ENCODE results near the gene MT3.

DNA sequence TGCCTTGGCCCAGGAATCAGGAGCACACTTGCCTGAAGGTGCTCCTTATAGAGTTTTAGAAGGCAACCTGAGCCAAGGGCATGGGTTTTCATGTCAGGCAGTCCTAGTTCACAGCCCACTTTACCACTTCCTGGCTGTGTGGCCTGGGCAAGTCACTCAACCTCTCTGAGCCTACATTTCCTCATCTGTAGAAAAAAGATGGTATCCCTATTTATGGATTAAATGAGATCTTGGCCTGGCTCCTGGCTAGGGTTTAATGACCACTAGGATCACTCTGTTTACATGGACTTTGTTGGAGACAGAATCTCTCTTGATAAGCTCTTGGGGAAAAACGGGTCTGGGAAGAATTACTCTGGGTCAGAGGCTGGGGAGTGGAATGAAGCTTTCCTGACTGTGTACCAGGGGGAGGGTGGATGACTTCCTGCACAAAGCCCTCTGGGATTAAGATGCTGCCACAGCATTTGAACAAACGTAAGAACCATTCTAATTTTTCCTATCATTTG, 21.3 kb downstream of the MT3 start:
- TF ChIP-seq CEBPB (IDR thresholded peaks at IDR 0.05; ENCODE audit: borderline replicate concordance, low read depth, low read length) (no peak), DNMT1 (CRISPR knock-in tag; IDR thresholded peaks at IDR 0.05) (no peak), ZNF431 (CRISPR knock-in tag; IDR thresholded peaks at IDR 0.05; ENCODE audit: borderline replicate concordance, low read depth) (no peak), JUNB (CRISPR knock-in tag; IDR thresholded peaks at IDR 0.05; ENCODE audit: borderline replicate concordance) (no peak), ZNF317 (CRISPR knock-in tag; IDR thresholded peaks at IDR 0.05) (no peak), ZNF124 (CRISPR knock-in tag; IDR thresholded peaks at IDR 0.05) (no peak), NFE2L2 (IDR thresholded peaks at IDR 0.05; ENCODE audit: low read length) (no peak), TBP (CRISPR knock-in tag; IDR thresholded peaks at IDR 0.05) (no peak), EEA1 (CRISPR knock-in tag; IDR thresholded peaks at IDR 0.05; ENCODE audit: borderline replicate concordance) (no peak)
- TF ChIP-seq, protein P1, sequence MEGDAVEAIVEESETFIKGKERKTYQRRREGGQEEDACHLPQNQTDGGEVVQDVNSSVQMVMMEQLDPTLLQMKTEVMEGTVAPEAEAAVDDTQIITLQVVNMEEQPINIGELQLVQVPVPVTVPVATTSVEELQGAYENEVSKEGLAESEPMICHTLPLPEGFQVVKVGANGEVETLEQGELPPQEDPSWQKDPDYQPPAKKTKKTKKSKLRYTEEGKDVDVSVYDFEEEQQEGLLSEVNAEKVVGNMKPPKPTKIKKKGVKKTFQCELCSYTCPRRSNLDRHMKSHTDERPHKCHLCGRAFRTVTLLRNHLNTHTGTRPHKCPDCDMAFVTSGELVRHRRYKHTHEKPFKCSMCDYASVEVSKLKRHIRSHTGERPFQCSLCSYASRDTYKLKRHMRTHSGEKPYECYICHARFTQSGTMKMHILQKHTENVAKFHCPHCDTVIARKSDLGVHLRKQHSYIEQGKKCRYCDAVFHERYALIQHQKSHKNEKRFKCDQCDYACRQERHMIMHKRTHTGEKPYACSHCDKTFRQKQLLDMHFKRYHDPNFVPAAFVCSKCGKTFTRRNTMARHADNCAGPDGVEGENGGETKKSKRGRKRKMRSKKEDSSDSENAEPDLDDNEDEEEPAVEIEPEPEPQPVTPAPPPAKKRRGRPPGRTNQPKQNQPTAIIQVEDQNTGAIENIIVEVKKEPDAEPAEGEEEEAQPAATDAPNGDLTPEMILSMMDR (CRISPR knock-in tag; IDR thresholded peaks at IDR 0.05), result no peak
- TF ChIP-seq, protein P2, sequence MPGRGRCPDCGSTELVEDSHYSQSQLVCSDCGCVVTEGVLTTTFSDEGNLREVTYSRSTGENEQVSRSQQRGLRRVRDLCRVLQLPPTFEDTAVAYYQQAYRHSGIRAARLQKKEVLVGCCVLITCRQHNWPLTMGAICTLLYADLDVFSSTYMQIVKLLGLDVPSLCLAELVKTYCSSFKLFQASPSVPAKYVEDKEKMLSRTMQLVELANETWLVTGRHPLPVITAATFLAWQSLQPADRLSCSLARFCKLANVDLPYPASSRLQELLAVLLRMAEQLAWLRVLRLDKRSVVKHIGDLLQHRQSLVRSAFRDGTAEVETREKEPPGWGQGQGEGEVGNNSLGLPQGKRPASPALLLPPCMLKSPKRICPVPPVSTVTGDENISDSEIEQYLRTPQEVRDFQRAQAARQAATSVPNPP (CRISPR knock-in tag; IDR thresholded peaks at IDR 0.05), result no peak

Data from HepG2 (cell line).